ENCODE data around the gene SFMBT2.
A peak's percentile ranks its signal among the peaks of the same experiment; 100 is the strongest.

SFMBT2 gene

DNA sequence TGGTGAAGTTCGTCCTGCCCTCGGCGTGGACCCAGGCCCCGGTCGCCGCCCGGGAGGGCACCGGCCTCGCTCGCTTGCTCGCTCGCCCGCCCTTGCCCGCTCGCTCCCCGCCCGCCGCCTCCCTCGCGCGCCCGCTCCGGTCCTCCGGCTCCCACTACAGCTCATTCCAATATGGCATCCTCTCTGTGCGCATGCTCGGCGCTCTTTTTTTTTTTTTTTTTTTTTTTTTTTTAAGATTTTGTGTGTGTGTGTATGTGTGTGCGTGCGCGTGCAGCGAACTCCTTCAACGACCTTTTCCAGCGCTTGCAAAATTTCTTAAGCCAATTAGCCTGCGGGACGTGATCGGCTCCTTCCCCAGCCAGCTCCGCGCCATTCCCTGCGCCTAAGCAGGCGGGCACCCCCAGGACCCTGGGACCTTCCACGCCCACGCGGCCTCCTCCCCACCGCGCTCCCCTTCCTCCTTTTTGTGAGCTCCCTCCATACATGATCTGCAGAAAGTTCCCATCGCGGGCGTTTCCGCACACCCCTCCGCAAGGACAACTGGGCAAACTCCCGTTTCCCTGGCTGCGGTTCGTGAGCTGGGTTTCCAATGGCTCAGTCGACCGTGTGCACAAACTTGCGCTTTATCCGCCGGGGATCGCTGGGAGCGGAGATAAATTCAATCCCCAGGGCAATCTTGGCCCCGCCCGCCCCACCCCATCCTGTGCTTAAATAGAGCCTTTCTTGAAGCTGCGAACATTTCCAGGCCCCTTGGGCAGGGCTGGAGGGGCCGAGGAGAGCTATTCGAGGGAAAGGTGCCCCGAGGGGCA is at the start of gene SFMBT2:
SFMBT2 (minus strand) TSS at position 173 of the 809 bp plus-strand sequence. CDS start 29,136 bp downstream, outside the sequence.
- peak; percentile 70 for DNase-seq

DNA sequence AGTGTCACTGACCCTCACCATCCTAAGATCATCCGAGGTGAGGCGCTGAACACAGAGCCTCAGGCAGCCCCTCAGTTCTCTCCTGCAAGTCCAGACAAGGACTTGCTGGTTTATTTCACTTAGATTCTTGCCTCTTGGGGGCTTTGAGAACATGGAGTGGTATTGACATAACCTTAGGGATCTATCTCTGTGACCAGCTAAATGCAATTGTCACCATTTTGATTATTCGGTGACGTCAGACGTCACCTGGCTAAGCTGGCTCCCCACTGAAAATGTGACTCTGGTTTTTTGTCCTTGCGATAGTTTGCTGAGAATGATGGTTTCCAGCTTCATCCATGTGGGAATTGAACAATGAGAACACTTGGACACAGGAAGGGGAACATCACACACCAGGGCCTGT is 49.2 kb upstream of the SFMBT2 start:
- no peak for DNase-seq

DNA sequence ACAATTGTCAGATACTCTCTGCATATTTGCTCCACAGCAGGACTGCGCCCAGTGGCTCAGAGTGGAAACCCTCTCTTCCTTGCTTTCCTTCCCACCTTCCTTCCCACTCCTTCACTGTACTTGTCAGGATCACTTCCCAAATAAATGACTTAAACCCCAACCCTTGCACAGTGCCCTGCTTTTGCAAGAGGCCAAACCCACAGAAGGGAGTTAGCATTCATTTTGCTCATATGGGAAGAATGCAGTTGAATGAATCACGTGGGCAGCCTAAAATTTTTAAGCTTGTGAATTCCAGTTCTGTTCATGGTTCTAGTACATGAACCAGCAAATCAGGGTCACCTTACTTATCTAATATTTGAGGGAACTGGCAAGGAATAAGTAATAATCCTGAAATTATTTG is 47.7 kb upstream of the SFMBT2 start:
- DNase-seq = peak; percentile 64

DNA sequence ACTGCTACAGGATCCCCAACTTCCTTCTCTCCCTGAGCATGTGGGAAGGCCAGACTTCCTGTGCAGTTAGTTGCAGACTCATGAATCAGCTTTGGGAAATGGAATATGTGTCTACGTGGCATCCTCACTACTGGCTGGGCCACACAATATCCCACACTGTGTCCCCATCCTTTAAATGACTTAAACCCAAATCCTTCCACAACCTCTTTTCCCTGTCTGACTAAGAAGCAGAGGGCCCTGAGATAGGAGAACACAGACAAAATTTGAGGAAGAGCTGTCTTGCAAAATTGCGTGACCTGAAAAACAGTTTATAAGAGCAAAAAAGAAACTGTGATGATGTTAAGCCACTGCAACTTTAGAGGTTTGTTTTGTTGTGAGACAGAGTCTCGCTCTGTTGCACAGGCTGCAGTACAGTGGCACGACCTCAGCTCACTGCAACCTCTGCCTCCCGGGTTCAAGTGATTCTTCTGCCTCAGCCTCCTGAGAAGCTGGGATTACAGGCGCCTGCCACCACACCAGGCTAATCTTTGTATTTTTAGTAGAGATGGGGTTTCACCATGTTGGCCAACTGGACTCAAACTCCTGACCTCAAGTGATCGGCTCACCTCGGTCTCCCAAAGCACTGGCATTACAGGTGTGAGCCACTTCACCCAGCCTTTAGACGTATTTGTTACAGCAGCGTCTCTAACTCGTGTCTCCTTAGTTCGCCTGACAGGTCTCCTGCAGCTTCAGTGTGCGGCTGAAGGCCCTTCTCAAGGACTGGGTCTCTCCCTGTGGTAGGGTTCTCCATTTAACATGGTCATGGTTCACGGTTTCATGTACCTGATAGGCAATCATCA is 46.9 kb upstream of the SFMBT2 start:
- peak; percentile 31 for DNase-seq

DNA sequence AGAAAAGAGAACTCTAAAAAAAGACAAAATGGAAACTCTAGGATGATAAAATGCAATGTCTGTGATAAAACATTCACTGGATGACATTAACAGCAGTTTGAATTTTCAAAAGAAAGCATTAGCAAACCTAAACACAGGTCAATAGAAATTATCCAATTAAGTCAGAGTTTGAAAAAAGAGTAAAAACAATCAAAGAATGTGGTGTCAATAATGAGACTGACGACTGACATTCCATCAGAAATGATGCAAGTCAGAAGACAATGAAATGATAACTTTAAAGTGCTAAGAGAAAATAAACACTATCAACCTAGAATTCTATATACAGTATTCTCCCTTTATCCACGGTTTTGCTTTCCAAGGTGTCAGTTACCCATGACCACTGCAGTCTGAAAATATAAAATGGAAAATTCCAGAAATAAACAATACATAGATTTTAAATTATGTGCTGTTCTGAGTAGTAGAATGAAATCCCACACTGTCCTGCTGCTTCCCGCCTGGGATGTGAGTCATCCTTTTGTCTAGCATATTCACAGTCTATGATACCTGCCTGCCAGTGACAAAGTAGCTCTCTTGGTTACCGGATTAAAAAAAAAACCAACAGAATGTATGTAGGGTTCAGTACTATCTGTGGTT is 38.3 kb upstream of the SFMBT2 start:
- DNase-seq = no peak

DNA sequence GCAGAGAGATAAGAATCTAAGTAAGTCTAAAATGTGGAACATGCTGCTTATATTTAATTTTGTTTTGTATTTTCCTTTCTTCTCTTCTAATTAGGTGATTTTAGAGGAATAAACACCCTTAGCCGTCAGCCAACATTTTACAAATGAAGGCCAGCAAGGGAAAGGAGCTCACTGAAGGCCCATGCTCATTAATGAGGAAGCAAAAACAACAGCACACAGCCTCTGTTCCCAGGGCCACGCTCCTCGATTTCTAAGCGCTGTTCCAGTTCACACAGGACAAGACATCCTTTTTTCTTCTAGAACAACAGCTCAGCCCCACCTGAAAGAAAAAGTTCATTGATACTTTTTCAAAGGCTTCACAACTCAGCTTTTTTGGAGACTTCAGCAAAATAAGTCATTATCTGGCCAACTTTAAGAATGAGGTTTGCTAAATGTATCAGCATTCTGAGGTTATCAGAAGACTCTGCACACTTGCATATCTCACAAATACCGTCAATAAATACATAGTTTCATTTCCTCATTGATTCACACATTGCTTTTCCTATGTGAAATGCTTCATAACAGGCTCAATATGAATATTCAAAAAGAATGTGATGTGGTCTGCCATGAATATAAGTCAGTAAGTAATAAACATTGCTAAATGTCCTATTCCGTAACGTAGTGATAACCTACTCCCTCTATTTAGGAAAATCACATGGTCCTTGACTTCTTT is 34.8 kb upstream of the SFMBT2 start:
- DNase-seq = no peak

DNA sequence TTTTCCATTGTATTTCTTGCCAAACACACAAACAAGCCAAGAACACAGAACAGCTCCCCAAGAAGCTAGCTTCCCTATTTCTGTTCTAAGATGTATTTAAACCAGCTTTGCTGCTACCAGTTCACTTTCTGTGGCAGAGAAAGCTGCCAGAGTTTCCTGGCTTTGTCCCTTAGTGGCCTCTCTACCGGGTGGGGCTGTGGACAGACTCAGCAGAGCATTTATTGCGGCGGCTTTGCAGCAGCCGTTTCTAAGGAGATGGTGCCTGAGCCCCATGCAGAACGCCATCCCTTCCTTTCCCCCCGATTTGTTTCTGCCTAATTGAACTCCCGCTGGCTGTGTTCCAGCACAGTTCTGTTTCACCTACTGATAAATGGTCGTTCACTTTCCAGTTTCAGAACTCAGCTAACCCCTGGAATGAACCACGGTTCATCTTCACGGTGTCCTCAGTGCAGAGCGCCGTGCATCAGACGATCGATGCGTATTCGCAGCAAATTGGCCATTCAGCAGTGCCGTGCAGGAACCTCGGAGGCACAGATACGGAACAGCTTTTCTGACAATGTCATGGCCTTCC is 33.8 kb upstream of the SFMBT2 start:
- no peak for DNase-seq

DNA sequence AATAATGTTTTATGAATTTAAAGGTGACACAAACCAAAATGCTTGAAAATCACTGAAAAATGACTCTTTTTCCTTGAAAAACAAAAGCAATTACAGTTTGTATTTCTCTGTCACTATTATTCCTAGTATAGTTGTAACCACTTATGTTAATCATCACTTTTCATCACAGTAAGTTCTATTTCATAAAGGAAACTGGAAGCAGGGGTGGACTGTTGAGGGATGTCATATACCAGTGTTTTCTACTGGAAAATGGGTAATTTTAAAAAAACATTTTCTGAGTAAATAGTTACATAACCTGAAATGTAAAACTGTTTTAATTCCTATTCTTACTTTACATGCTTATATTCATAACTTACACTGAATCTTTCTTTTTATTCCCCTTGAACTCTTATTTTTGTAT is 32.2 kb upstream of the SFMBT2 start:
- DNase-seq = no peak

DNA sequence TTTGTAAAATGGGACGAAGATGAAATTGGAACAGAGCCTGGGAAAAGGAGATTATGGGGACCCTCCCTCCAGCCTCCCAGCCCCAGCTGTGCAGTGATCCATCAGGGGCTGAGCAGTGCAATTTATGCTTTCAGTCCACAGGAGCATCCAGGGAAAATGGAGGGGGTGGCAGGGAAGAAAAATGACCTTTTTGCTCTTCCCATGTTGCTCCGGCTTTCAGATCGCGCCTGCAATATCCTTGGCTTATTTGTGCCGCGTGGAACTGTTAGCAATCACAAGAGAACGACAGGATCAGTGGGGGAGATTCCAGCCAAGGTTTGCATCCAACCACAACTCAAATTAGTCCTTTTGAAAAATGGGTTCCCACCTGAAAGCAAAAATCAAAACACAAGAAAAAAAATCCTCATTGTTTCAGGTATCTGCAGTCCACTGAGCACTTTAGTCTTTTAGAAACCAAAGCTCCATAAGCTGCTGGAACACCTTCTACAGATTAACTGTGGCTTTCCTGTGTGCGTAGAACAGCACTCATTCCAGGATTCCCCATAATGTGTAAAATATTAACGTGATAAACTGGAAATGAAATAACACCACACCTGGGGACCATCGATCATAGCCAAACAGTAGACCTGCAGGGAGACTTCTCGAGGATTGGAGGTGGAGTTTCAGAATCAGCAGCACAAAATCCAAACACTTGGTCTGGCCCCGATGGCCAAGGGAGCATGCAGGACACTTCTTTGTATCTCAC is 30.7 kb upstream of the SFMBT2 start:
- no peak for DNase-seq

DNA sequence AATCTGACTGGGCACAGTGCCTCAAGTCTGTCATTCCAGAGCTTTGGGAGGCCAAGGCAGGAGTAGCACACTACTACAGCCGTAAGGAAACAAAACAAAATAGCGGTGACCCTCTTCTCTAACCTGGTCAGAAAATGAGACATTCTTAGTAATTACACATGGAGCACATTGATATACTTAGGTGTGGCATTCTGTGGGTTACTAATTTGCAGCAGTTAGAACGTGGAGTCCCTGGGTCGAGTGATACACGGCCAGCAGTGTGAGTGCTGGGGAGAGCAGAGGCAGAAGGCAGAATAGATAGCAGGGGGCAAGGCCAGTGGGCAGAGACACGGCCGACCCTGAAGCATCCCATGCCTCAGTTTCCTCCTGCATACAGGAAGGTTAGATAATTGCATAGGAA is 28.9 kb upstream of the SFMBT2 start:
- no peak for DNase-seq

DNA sequence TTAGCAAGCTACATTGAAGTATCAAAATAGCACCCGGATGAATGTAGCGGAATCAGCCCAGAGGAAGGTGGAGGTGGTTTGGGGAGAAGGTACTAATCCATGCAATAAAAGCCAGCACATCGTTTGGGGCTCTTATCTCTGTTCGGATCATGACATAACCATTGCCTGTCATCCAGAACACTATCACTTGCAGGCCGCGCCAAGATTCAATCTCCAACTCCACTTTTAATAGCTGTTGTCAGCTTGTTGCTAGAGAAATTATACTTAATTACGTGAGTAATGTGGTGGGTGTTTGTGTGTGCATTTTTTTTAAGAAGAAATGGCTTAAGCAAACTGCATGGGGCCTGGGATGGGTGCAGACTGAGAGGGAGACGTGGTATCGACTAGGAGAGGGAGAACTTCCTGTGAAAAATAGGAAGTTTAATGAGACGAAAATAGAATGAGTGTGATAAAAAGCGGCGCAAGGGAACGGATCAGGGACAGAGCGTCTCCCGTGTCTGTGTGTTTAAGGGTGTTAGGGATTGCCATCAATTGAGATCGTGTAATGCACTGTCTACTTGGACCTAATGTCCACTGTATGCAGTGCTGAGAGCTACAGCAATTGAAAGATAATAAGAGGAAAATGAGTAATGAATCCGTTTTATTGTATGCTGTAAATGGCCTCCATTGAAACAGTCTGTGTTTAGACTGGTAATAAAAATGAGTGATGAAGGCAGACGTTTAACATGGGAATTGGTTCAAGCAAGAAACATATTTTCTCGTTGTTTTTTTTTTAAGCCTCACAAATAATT is 27.6 kb upstream of the SFMBT2 start:
- DNase-seq = no peak

DNA sequence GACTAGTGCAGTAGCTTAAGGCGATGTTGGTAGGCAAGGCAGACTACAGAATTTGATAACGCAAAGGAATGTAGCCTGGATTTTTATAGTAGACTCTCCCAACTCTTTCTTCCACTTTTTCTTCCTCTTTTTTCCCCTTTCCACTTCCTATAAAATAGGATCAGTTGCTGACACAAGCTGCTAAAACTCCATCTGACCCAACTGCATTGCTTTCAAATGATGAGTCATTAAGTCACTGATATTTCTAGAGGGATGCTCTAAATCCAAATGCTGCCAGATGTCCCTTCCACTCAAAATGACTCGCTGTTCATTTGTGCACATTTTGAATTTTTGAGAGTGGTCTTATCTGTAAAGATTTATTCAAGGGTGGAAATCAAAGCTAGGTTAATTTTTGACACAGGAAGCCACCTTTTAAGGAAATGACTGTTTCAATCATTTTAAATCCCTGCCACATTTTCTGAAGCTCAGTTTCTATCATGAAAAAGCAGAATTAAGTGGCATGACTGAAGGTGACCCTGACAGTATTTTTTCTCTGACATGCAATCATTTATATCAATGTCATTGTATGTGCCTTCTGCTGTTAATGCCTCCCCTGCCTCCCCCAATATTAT is 25.8 kb upstream of the SFMBT2 start:
- DNase-seq = peak; percentile 47

DNA sequence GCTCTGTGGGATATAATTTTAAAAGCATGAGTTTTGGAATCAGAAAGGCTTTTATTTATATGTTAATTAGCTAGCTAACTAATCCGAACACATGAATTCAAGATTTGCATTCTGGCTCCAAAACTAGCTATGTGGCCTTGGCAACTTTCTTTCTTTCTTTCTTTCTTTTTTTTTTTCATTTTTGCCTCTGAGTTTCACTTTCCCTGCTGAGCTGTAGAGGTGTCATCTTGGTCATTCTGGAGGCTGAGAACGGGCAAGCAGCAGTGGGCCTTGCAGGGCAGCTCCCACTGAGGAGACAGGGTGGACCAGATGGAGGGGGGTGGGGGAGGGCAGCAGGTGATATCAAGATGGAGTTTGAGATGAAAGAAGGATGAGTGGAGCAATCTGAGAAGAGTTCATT is 24.8 kb upstream of the SFMBT2 start:
- DNase-seq = no peak

DNA sequence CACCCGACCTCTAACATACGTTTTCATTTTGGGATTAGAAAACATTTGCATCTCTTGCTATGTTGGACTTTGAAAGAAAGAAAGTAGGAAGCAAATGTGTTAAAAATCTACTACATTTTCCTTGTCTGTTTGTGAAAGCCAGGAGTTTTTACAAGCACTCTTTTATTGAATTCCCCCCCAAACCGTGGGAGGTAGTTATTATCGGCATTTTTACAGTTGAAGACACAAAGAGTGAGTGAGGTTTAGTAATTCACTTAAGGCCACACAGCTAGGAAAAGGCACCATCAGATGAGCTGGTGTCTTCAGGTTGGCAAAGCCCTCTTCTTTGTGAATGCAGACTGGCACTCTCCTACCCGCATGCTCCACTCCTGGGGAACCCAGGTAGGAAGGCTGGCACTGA is 23.5 kb upstream of the SFMBT2 start:
- DNase-seq = no peak

DNA sequence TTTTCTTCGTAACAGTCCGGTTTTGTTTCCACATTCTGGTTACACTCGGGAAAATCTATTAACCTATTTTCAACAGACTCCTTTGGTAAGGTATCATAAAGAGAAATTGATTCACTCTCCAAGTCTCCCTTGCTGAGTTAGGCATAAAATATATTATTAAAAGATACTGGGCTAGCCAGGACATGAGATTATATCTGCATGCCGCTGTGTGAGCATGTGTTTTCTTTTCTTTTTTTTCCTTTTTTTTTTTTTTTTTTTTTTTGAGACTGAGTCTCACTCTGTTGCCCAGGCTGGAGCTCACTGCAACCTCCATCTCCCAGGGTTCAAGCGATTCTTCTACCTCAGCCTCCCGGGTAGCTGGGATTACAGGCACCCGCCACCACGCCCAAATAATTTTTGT is 23.0 kb upstream of the SFMBT2 start:
- DNase-seq = no peak

DNA sequence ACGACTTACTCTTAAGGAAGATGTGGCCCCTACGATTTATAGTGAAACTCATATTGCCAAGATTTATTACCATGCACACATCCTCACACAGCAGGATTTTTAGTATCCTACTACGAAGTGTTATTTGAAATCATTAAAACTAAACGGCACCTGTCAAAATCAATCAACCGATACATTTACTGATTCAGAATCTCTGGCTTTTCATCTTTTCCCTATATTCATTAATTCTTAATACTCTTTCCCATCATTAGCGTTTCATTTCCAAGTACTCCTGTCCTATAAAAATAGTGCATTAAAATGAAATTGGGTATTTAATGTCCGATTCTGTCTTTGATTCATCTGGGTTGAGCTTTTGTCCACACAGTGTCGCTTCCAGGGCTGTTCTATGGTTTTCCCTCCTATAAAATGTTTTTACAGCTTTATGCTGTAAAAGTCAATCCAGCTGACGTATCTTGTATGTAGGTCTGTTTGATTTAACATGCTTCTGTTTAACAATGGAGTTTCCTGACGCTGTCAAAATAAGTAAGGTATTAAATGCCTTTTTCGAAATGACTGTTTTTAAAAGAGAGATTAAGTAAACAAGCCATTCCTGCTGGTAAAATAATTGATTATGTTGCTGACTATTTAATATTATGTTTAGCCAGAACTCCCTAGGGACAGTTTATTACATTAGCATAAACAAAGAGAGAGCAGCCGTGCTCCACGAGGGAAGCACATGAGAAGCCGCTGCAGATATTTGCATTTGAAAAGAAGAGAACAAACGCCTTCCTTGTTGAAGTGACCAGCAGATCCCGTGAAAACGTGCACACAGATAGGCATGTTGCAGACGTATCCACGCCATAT is 22.3 kb upstream of the SFMBT2 start:
- DNase-seq = no peak

DNA sequence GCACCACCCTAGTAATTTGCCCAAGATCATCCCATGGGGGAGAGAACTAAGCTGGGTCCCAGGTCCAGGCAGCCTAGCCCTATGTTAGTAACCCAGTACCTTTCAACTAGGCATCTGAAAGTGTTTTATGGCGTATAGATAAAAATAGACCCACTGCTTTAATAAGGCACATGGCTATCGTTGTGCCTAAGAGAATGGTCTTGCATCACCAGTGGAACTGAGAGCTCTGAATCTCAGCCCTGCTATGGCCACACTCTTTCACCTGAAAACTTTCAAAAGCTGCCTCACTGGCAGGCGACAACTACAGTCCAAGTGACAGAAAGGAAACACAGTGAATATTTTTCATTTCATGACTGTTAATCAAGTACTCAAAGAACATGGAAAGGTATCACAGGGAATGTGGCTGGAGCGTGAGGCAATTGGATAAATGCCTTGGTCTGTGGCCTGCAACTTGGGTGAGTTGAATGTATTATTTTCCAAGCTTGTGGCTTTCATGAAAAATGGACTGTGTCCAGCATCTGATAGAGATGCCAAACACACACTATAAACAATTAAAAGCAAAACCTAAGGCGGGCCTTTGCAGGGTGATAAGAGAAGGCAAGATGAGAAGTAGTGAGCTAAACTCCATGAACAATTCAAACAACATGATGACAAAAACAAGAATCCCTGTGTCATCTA is 18.0 kb upstream of the SFMBT2 start:
- no peak for DNase-seq

DNA sequence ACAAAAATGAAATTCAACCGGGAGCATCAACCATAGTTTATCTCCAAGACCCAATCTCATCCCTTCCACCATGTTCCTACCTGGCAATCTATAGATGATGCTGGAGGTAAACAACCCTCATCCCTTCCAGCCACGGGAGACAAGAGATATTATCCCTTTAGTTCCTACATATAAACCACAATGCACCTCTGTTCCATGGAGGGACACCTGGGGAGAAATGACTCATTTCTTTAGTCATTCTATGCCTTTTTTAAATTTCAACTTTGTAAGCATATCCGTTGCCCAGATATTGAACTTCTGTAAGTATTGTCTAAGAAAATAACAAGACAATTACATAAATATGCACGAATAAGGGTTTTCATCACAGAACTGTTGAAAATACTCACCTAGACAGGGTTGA is 15.5 kb upstream of the SFMBT2 start:
- DNase-seq = no peak

DNA sequence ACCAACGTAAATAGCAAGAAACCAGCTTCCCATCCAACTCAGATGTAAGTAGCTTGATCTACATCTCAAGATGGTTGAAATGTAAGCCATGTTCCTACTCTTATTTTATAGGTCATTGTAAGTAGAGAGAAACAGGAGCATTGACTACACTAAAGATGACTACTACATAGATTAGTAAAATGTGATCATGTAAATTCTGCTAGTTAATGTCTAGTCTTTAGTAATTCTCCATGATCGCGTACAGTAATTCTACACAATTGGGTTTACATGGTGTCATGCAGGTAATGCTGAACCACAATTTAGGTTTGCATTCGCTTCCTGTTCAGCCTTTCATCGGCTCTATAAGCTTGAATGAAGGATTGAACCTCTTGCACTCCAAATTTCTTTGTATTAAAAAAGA is 14.9 kb upstream of the SFMBT2 start:
- no peak for DNase-seq

Data from fibroblast of skin of right biceps (primary cell).